ENCODE measurements around the gene PIN1.

The PIN1 gene

DNA sequence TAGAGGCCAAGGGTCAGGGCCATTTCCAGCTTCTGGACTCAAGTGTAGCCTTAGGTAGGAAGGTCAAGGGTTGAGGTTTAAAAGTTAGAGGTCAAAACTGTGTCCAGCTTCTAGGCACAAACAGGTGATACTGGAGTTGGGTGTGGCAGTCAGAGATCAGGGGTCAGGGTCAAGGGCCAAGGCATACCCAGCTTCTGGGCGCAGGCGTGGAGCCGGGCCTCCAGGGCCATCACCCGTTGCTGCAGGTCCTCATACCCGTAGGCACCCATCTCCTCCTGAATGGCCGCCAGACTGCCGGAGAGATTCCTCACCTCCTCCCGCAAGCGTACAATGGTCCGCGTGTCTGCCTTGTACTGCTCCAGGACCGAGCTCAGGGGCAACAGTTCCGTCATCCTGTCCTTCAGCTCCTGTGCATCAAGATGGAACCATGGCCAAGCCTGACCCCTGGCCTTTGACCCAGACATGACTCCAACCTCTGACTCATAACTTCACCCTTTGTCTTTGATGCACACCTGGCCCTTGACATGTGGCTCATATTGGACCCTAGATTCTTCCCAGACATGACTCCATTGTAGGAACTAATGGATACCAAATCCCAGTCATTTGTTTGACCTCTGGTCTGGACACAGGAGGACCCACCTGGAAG, 22.1 kb downstream of the PIN1 start:
- no peak for DNase-seq (ENCODE audit: low spot score)

DNA sequence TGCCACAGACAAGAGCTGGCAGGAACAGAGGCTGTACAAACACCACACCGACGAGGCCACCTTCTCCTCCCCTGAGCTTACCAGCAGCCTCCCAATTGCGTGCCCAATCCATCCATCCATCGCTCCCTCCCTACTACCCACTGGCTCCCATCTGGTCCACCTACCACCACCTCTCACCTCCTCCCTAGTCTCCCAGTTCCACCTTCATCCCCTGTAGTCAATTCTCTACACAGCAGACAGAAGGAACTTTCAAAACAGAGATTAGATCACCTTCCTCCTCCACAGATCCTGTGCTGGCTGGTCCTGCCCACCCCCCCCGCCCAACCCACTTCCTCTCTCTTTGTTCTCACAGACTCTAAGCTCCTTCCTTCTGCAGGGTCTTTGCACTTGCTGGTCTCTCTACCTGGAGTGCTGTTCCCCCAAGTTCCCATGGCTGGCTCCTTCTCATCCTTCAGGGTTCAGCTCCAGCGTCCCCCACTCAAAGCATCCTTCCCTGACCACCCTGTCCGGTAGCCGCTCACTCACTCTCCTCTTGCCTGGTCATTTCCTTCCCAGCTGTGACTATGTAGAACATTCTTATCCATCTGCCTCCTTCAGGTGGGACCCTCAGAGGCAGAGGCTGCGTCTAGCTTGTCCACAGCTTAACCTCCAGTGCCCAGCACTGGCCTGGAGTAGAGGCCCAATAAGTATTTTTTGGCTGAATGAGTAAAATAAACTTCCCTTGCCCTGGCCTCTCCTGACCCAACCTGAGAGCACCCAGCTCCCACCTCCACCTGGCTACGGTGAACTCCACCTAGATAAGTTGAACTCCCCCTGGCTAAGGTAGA, 23.0 kb downstream of the PIN1 start:
- no peak for DNase-seq (ENCODE audit: low spot score)

DNA sequence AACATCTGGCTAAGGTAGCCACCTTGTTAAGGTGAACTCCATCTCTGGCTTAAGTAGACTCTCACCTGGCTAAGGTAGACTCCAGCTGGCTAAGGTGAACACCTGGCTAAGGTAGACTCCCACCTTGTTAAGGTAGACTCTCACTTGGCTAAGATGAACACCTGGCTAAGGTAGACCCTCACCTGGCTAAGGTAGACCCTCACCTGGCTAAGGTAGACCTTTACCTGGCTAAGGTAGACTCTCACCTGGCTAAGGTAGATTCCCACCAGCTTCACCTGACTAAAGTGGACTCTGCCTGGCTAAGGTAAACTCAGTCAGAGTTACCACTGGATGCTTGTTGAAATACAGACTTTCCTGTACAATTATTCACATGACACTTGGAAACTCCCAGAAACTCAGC, 23.6 kb downstream of the PIN1 start:
- DNase-seq (ENCODE audit: low spot score), result no peak

DNA sequence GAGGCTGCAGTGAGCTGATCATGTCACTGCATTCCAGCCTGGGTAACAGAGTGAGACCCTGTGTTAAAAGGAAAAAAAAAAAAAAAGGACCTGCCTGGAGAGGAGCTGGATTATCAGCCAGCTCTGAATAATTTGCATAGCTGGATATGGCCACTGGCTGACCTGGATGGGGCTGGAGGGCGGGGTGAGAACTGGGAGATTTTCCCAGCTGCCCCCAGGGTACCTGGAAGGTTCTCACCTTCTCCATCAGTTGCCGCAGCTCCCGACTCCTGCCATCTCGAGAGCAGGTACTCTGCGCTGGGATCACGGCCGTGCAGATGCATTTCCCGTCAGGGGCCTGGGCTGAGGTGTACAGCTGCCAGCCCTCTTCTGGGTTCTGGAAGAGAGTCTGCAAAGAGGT, 25.3 kb downstream of the PIN1 start:
- no peak for DNase-seq (ENCODE audit: low spot score)

DNA sequence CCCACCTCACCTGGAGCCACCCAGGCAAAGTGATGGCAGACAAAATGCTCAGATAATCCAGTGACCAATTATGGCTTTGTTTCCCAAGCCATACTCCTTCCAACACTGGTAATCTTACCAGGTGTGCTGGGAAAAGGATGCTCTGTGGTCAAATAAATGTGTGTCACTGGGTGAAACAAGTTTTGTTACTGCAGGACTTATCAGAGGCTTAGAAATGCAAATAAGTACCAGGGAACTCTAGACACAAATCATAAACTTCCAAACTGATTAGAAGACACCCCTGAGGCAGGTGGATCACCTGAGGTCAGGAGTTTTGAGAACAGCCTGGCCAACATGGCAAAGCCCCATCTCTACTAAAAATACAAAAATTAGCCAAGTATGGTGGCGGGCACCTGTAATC, 26.4 kb downstream of the PIN1 start:
- DNase-seq (ENCODE audit: low spot score), result no peak

GRCh38 chr19:9862938-9863337, 27.8 kb downstream of the PIN1 start:
- no peak for DNase-seq (ENCODE audit: low spot score)

- no peak for DNase-seq (ENCODE audit: low spot score)
Measured at GRCh38 chr19:9863759-9864158, 28.6 kb downstream of the PIN1 start.

- no peak for DNase-seq (ENCODE audit: low spot score)
Measured at GRCh38 chr19:9865732-9866501, 30.8 kb downstream of the PIN1 start.

- DNase-seq (ENCODE audit: low spot score), result no peak
Measured at GRCh38 chr19:9868983-9869617, 34.0 kb downstream of the PIN1 start.

- no peak for DNase-seq (ENCODE audit: low spot score)
Measured at GRCh38 chr19:9871626-9872338, 36.7 kb downstream of the PIN1 start.

DNA sequence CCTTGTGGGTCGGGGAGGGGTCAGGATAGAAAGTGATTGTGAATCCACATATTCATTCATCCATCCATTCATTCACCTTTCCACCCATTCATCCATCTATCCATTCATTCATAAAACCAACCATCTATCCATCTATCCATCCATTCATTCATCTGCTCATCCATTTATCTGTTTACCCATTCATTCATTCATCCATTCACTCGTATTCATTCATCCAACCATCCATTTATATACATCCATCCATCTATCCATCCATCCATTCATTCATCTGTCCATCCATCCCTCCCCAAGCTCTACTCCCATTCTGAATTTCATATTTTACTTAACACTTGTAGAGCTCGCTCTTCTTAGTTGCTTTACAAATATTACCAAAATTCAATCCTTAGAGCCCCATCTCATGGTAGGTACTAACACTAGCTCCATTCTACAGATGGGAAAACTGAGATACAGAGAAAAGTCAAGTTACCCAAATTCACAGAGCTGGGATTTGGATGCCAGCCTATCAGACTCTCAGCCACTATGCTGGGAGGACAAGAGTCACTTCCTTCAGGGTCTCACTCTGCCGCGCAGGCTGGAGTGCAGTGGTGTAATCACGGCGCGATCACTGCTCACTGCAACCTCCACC, 37.6 kb downstream of the PIN1 start:
- DNase-seq (ENCODE audit: low spot score), result no peak

- no peak for DNase-seq (ENCODE audit: low spot score)
Measured at GRCh38 chr19:9875031-9875627, 40.0 kb downstream of the PIN1 start.

DNA sequence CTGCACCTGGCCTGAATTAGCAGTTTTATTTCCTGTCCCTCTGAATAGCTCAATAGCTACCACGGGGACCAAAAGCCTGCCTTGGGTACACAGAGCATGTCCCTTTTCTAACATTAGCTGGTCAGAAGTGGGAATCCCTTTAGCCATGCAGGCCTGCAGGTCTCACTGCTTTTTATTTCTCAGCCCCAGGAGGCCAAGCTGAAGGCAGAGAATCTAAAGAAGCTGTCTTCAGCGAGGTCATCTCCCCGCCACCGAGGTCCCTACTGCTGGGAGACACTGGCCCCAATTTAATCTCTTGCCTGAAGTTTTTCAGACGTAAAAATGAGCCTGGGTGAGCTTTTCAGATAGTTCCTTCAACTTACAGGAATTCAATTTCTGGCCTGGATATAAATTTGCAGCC, 40.7 kb downstream of the PIN1 start:
- DNase-seq (ENCODE audit: low spot score), result no peak

GRCh38 chr19:9877780-9878510, 42.8 kb downstream of the PIN1 start:
- DNase-seq (ENCODE audit: low spot score), result no peak

- DNase-seq (ENCODE audit: low spot score), result no peak
Measured at GRCh38 chr19:9878511-9879196, 43.5 kb downstream of the PIN1 start.

DNA sequence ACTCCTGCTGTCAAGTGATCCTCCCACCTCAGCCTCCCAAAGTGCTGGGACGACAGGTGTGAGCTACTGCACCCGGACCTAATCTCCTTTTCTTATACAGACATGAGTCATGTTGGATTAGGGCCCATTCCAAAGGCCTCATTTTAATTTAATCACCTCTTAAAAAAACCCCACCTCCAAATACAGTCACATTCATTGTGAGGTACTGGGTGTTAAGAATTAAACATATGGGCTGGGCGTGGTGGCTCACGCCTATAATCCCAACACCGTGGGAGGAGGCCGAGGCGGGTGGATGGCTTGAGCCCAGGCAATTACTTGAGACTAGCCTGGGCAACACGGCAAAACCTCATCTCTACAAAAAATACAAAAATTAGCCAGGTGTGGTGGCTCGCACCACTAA, 46.6 kb downstream of the PIN1 start:
- DNase-seq (ENCODE audit: low spot score), result no peak

DNA sequence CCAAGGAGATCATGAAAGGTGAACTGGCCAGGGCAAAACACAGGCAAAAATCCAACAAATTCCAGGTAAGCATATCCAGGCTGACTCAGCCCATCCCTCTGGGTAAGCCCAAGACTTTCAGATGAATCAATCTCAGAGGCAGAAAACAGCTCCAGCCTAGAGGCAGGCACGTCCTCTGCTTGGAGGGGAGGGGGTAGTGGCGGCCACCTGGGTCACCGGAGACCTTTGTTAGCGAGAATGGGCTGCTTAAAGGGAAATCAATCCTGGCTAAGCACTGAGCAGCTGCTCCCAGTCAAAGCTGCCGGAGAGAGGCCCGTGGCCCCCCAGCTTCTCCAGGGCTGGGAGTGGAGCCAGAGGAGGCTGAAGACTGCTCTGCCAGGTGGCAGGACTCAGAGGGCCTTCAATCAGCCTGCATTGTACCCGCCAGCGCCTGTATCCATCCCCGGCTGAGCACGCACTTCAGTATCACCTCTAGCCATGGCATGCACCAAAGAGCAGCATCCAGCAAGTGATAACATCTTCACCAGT, 48.2 kb downstream of the PIN1 start:
- DNase-seq (ENCODE audit: low spot score), result no peak

DNA sequence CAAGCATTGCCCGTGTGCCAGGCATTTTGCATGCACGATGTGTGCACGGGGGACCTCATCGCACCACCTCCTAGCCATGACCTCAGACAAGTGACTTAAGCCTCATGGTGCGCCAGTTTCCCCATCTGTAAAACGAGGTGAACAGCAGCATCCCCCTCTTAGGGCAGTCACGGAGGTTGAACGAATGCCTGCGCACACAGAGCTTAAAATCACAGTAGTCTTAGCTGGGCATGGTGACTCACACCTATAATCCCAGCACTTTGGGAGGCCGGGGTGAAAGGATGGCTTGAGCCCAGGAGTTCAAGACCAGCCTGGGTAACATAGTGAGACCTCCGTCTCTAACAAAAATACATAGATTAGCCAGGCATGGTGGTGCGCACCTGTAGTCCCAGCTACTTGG, 48.6 kb downstream of the PIN1 start:
- no peak for DNase-seq (ENCODE audit: low spot score)

DNA sequence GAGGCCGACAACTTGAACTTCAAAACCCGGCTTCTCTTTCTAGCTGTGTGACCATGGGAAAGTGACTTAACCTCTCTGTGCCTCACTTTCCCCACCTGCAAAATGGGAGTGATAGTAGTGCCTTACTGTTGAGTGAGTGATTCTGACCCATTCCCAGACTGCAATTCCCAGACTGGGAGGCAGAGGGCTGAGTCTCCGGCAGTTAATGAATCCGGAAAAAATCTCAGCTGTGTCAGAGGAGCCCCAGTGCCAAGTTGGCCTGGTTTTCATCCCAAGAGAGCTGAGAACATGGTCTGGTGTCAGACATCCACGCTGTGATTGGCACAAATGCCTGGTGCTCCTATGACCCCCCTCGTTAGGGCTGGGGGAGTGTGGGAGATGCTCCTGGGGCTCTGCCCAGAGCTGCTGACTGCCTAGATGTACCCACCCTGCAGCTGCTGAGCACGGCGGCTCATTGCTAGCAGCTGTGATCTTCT, 50.0 kb downstream of the PIN1 start:
- DNase-seq (ENCODE audit: low spot score), result no peak
